GM21619 (cell line): ENCODE data around the gene PAK4.
"Not testable (repeated sequence)": the region's sequence is repeated elsewhere in the genome, so short reads cannot be mapped to it uniquely, and the experiment has no call there.

ENCODE experiments used
- ATAC-seq: cut with Tn5 transposase; IDR thresholded peaks from one replicate; pipeline ENCODE4 v1.9.1; 2021; ENCODE audit not compliant: unreplicated experiment

PAK4 gene

DNA sequence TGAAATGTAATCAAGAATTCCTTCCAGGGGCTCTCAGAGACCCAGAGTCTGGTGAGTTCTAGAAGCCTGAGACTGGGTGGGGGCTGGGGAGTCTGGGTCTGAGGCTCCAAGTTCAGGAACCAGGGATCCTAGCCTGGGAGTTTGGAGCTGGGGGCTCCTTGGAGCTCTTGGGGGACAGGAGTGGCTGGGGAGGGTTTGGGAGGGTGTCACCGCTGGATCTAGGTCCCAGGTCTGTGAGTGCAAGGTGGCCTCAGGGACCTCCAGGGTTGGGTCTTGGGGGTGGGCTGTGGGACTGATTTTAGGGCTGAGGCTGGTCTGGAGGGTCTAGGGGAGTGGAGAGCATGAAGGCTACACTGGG is 77.4 kb downstream of the PAK4 start:
- no peak for ATAC-seq

DNA sequence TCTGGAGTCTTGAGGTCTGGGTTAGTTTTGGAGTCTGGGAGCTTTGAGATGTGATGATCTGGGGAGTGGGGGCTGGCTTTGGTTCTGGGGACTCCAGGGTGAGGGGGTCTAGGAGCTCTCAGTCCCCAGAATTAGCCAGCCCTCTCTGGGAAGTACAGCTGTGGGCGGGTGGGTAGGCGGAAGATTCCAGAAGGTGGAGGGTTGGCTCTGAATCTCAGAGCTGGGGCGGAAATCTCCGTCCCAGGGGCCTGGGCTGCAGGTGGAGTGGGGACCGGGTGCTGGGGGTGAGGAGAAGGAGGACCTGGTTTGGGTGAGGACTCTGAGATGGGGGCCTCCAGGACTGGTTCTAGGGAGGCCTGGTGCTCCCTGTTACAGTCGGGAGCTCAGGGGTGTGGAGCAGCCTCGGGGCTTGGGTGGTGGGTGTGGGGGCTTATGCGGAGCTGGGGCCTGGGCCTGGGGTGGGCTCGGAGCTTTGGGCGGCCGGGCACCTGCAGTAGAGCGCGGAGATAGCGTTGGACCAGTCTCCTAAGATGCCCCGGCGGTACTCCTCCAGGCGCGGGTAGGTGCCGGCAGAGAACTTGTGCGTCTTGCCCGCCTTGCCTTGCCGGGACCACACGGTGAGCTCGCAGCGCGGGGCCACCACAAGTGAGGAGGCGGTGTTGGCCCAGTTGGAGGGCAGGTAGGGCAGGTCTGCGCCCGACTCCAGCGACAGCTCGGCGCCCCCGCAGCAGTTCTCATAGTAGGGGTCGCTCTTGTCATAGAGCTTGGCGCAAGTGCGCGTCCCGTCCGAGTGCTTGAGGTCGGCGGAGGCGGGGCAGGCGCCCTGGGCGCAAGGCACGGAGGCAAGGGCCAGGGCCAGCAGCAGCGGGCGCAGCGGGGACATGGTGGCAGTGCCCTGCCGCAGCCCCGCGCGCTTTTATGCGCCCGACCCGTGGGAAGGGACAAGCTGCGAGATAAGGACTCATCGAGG is 78.1 kb downstream of the PAK4 start, which contains the start of gene SYCN:
TSS of gene SYCN (minus strand) at position 892 of the 970 bp plus-strand sequence. CDS start at position 883, 9 bp downstream.
- ATAC-seq: no peak

DNA sequence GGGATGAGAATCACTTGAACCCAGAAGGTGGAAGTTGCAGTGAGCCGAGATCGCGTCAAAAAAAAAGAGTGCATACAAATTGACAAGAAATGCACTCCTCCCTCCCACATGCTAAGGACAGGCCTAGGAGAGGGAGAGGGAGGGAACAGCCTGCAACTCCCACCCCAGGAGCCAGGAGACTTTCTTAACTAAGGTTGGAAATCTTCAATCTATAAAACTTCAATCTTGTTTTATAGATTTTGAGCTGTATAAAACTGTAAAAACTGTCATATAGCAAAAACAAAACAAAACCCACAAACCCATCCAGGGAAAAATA is 79.8 kb downstream of the PAK4 start:
- ATAC-seq: no peak

DNA sequence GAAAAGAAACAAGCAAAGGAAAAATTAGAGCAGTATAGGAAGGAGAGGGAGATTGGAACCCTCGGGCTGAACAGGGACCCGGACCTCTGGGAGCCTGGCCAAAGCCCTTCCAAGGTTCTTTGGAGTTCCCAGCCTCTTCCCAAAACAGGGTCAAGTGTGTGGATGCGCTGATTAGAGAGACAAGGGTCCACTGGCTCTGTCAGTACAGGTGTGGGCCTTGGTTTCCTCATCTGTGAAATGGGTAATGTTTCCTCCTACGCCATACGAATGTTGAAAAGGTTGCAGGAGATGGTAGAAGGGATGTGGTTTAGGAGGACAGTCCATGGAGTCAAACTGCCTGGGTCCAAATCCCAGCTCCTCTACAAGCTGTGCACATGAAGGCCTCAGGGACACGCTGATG is 80.5 kb downstream of the PAK4 start:
- ATAC-seq: no peak

DNA sequence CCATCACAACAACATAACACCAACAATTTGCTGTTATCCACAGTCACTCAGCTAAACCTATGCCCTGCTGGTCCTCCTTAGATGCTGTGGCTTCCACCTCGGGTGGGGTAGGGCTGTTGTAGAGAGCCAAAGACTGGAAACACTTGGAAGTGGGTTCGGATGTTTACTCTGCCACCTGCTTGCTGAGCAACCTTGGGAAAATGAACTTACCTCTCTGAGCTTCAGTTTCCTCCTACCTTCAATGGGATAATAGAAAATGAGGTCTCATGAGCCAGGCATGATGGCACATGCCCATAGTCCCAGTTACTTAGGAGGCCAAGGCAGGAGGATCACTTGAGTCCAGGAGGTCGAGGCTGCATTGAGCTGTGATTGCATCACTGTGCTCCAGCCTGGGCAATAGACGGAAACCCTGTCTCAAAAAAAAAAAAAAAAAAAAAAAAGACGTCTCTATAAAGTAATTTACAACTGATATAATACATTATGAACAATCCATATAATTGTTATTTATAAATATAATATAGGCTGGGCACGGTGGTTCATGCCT is 81.8 kb downstream of the PAK4 start:
- ATAC-seq: no peak

DNA sequence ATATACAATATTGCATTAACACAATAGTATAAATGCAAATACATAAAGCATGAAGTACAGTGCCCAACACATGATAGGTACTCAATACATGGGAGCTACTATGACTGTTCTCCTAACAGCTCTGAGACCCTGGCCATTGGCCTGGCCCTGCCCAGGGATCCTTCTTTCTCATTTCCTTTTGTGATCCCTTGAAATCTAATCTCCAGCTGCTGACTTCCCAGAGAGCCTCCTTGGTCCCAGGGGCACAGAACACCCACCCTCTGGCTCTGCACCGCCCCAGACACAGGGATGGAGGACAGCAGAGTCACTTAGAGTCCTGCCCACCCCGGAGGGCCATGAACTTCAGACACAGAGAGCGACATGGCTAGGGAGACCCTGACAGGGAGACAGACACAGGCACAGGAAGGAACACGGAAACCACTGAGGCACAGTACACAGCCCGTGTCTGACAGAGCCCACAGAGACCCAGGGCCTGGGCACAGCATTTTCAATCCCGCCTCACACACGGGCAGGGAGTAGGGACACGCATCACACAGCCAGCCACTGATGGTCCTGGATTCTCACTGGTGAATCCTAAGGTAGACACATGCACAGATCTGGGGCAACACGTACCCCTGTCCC is 82.7 kb downstream of the PAK4 start:
- ATAC-seq: no peak

DNA sequence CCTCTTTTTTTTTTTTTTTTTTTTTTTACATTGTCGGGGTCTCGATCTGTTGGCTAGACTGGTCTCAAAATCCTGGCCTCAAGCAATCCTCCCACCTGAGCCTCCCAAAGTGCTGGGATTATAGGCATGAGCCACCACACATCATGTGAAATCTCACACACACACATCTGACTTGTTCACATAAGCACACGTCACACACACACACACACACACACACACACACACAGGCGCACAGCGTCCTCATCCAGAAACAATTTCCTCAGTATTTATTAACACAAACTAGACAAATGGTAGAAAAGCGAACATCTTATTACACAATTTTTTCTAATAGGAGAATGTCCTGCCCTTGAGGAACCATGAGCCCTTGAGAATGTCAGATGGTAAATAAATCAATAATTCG is 83.6 kb downstream of the PAK4 start:
- ATAC-seq: no peak

DNA sequence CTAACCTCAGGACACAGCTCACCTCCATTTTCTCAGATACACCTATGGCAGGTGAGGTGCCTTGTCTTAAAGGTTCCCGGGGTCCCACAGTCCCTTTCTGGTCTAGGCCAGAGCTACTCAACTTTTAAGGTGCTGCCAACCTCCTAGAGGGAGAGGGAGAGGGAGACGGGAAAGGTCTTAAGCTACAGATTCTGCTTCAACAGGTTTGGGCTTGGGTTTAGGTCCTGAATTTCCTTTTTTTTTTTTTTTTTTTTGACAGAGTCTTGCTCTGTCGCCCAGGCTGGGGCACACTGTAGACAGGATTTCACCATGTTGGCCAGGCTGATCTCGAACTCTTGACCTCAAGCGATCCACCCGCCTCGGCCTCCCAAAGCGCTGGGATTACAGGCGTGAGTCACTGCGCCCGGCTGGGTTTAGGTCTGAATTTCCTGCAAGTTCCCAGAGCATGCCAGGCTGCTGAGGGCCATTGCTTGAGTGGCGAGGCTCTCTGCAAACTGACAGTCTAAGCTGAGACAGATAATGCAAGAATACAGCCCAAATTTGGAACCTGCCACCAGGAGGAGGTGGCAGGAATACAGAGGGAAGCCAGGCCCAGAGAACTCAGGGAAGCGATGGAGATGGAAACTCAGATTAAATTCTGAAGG is 86.3 kb downstream of the PAK4 start:
- ATAC-seq: no peak

DNA sequence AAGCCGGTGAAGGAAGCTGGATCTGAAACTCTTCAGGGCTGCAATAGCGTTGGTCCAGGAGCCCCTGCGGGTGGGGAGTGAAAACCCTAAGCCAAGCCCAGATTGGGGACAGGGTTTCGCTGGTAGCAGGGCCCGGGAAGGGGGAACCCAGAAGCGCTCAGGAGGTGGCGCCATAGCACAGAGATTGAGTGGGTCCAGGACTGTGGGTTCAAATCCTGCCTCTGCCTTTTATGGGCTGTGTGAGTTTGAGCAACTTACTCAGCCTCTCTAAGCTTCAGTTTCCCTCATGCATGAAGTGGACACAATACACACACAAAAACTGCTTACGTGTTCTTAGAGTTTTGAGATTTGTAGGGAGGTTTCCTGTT is 86.8 kb downstream of the PAK4 start:
- ATAC-seq: no peak

DNA sequence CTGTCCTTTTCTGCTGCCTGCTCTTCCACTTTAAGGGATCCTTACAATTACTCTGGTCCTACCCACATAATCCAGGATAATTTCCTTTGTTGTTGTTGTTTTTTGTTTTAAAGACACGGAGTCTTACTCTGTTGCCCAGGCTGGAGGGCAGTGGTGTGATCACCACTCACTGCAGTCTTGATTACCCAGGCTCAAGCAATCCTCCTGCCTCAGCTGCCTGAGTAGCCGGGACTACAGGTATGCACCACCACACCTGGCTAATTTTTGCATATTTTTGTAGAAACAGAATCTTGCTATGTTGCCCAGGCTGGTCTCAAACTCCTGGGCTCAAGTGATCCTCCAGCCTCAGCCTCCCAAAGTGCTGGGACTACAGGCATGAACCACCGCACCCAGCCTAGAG is 89.7 kb downstream of the PAK4 start:
- ATAC-seq: not testable (repeated sequence)

DNA sequence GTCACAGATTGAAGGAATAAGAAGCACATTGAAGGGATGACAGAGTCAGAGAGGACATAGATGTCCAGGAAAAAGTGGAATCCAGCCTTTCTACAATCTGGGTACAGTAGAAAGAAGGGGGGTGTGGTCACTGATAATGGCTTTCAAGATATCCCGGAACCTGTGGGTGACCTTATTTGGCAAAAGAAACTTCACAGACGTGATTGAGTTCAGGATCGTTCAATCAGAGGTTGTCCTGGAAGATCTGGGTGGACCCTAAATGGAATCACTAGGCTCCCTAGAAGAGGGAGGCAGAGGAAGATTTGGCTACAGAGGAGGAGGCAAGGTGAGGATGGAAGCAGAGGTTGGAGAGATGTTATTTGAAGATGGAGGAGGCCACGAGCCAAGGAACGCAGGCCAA is 91.5 kb downstream of the PAK4 start:
- no peak for ATAC-seq

DNA sequence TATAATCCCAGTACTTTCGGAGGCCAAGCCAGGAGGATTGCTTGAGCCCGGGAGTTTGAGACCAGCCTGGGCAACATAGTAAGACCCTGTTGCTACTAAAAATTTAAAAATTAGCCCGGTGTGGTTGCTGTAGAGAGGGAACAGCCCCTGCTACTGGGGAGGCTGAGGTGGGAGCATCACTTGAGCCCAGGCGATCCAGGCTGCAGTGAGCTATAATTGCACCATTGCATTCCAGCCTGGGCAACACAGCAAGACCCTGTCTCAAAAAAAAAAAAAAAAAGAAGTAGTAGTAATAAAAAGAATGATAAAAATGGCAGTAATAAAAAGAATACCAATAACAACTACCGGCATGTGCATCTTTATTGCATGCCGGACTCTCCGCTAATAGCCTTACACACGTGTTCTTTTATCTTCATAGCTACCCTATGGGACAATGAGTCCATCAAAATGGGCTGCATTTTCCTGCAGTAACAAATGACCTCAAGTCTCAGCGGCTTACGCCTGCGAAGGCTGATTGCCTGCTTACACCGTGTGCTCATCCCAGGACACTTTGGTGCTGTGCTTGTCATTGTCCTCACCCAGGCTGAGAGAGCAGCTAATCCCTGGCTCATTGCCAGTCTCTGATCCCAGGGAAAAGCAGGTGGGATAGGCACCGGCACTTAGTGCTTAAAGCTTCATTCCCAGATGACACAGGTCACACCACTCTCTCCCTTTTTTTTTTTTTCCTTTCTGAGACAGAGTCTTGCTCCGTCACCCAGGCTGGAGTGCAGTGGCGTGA is 92.8 kb downstream of the PAK4 start:
- ATAC-seq: no peak

DNA sequence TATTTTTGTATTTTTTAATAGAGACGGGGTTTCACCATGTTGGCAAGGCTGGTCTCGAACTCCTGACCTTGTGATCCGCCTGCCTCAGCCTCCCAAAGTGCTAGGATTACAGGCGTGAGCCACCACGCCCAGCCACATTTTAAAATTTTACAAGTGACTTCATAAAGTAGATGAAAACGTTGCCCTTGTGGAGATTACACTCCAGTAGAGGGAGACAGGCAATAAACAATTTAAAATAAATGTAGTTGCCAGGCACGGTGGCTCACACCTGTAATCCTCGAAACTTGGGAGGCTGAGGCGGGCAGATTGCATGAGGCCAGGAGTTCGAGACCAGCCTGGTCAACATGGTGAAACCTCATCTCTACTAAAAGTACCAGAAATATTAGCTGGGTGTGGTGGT is 93.5 kb downstream of the PAK4 start:
- ATAC-seq: not testable (repeated sequence)

DNA sequence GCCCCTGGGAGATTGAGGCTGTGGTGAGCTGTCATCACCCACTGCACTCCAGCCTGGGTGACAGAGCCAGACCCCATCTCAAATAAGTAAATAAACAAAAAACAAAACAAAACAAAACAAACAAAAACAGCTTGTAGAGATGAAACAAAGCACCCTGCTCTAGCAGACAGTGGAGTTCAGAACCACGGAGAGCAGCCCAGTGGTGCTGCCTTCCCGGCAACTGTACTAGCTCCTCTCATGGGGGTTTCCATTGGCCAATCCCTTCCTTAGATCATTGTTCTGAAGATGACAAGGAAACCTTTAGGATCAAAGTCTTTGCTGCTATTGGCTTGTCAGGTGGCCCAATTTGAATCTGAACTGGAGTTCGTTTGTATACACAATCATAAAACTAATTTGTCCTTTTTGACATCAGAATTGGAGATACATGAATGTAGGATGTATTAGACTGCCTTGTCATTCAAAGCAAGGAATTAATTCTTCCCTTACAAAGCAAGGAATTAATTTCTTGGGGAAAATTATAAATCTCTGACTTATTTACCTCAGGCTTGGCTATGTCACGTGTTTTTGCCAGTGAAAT is 98.2 kb downstream of the PAK4 start:
- no peak for ATAC-seq

DNA sequence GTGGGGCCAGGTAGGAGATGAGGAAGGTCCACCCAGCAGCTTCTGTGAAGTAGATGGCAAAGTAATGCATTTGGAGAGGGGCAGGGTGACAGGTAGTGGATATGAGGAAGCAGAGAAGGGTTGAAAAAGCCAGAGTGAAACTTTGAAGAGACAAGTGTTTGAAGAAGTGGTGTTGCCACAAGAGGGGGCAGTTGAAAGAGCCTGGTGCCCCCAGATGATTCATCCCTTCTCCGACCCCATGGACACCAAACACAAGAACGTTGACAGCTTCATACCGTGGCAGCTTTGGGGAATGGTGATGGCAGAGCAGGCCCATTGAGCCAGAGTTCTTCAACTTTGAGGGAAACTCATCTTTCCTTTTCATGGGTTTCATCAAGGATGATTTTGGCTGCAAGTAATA is 99.3 kb downstream of the PAK4 start:
- ATAC-seq: no peak
